H1 (cell line): Measurements from ENCODE around the gene IFITM10. TPM values are rescaled to one million over a fixed set of nuclear protein-coding genes. Genes with fewer than 3 reads are reported as not detected.

Experiments
- JUND ChIP-seq: IDR thresholded peaks from 2 replicates; pipeline ENCODE4 v1.6.1; 2011; ENCODE audit warnings: mild to moderate bottlenecking, improper control_type of control experiment, low read length
- NANOG ChIP-seq: IDR thresholded peaks from 2 replicates; pipeline ENCODE4 v1.6.1; 2011; ENCODE audit warnings: low read length, low read depth, mild to moderate bottlenecking, inconsistent platforms; ENCODE audit not compliant: insufficient read depth, poor library complexity, severe bottlenecking
- POLR2AphosphoS5 ChIP-seq: IDR thresholded peaks from 2 replicates; pipeline ENCODE4 v1.6.1; 2011; ENCODE audit warnings: low read depth, low read length
- SAP30 ChIP-seq: fragments of 300-600 bp; sonication (generic); IDR thresholded peaks from 2 replicates; pipeline ENCODE4 v1.7.1; 2012; ENCODE audit warnings: low read length, moderate library complexity, mild to moderate bottlenecking, inconsistent platforms; ENCODE audit not compliant: insufficient read depth, insufficient replicate concordance
- SP2 ChIP-seq: IDR thresholded peaks from 2 replicates; pipeline ENCODE4 v1.6.1; 2012; ENCODE audit warnings: mild to moderate bottlenecking, low read length, inconsistent platforms
- YY1 ChIP-seq: IDR thresholded peaks from 2 replicates; pipeline ENCODE4 v1.6.1; 2011; ENCODE audit warnings: low read depth, mild to moderate bottlenecking, low read length
- polyA plus RNA-seq, 7 experiments: library from polyadenylated mRNA; depleted of rRNA in 3 of 7; stranded (reverse) in 5 of 7; unstranded in 2 of 7; fragments of >200 nt in 5 of 7; fragments of 200-250 nt in 2 of 7; gene quantifications; 1 replicate in 5 of 7; 2 replicates in 1 of 7; 4 replicates in 1 of 7; pipeline versions ENCODE4 v1.2.1 to v1.2.3, GENCODE V29; 2011 to 2013; ENCODE audit warnings: missing spikeins in 2 of 7, mixed read lengths in 2 of 7
- total RNA-seq: library from RNA; stranded (reverse); fragmentation: NEBNext Ultra II Directional; extraction: Animal tissue kit (Norgen Biotek cat#: 25700); gene quantifications from 2 replicates; pipeline ENCODE4 v1.2.1, GENCODE V29; 2021
- TF ChIP-seq, protein P1 (sequence below): fragments of 300-600 bp; sonication (generic); IDR thresholded peaks from 2 replicates; pipeline ENCODE4 v1.7.1; 2012; ENCODE audit warnings: low read length, moderate library complexity, mild to moderate bottlenecking, inconsistent platforms; ENCODE audit not compliant: insufficient replicate concordance
- TF ChIP-seq, protein P2 (sequence below), 3 experiments: IDR thresholded peaks; 1 replicate in 2 of 3; 2 replicates in 1 of 3; pipeline versions ENCODE4 v1.5.1 to v1.6.1; 2011; ENCODE audit warnings: low read length in 3 of 3, mild to moderate bottlenecking in 3 of 3, inconsistent platforms in 2 of 3, low read depth in 1 of 3, moderate library complexity in 1 of 3; ENCODE audit not compliant: insufficient read depth in 1 of 3; ENCODE audit errors: control extremely low read depth in 1 of 3

Gene IFITM10
- total and polyA plus RNA-seq, 2 of the 8 experiments (the other 6 are each of a cell fraction or from before 2014, with no cell fraction given): 0.08 to 0.22 TPM

DNA sequence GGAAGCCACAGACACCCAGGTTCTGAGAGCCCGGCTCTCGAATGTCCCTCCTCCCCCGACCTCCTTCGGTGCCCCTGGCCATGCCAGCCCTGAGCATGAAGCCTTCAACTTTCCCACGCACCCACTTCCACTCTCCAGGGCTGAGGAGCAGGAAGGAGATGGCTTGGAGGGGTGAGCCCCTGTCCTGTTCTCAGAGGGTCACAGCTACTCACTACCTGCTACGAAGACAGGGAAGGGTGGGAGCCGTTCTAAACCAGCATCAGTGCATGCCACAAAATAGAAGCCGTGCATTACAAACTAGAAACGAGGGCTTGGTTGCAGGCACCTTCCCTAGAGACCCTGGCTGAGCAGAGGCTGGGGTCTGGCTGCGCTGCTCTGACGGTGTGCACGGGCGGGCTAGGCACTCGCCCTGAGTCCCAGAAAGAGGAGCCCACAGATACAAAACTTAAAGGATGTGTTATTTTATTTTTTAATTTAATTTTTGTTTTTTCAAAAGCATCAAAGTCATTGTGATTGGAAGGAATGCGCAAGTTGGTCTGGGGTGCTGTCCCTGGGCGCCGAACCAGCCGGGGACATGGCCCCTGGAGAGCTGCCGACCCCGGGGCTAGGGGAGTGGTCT, 57.6 kb downstream of the IFITM10 start (continued):
- TF ChIP-seq, protein P1, sequence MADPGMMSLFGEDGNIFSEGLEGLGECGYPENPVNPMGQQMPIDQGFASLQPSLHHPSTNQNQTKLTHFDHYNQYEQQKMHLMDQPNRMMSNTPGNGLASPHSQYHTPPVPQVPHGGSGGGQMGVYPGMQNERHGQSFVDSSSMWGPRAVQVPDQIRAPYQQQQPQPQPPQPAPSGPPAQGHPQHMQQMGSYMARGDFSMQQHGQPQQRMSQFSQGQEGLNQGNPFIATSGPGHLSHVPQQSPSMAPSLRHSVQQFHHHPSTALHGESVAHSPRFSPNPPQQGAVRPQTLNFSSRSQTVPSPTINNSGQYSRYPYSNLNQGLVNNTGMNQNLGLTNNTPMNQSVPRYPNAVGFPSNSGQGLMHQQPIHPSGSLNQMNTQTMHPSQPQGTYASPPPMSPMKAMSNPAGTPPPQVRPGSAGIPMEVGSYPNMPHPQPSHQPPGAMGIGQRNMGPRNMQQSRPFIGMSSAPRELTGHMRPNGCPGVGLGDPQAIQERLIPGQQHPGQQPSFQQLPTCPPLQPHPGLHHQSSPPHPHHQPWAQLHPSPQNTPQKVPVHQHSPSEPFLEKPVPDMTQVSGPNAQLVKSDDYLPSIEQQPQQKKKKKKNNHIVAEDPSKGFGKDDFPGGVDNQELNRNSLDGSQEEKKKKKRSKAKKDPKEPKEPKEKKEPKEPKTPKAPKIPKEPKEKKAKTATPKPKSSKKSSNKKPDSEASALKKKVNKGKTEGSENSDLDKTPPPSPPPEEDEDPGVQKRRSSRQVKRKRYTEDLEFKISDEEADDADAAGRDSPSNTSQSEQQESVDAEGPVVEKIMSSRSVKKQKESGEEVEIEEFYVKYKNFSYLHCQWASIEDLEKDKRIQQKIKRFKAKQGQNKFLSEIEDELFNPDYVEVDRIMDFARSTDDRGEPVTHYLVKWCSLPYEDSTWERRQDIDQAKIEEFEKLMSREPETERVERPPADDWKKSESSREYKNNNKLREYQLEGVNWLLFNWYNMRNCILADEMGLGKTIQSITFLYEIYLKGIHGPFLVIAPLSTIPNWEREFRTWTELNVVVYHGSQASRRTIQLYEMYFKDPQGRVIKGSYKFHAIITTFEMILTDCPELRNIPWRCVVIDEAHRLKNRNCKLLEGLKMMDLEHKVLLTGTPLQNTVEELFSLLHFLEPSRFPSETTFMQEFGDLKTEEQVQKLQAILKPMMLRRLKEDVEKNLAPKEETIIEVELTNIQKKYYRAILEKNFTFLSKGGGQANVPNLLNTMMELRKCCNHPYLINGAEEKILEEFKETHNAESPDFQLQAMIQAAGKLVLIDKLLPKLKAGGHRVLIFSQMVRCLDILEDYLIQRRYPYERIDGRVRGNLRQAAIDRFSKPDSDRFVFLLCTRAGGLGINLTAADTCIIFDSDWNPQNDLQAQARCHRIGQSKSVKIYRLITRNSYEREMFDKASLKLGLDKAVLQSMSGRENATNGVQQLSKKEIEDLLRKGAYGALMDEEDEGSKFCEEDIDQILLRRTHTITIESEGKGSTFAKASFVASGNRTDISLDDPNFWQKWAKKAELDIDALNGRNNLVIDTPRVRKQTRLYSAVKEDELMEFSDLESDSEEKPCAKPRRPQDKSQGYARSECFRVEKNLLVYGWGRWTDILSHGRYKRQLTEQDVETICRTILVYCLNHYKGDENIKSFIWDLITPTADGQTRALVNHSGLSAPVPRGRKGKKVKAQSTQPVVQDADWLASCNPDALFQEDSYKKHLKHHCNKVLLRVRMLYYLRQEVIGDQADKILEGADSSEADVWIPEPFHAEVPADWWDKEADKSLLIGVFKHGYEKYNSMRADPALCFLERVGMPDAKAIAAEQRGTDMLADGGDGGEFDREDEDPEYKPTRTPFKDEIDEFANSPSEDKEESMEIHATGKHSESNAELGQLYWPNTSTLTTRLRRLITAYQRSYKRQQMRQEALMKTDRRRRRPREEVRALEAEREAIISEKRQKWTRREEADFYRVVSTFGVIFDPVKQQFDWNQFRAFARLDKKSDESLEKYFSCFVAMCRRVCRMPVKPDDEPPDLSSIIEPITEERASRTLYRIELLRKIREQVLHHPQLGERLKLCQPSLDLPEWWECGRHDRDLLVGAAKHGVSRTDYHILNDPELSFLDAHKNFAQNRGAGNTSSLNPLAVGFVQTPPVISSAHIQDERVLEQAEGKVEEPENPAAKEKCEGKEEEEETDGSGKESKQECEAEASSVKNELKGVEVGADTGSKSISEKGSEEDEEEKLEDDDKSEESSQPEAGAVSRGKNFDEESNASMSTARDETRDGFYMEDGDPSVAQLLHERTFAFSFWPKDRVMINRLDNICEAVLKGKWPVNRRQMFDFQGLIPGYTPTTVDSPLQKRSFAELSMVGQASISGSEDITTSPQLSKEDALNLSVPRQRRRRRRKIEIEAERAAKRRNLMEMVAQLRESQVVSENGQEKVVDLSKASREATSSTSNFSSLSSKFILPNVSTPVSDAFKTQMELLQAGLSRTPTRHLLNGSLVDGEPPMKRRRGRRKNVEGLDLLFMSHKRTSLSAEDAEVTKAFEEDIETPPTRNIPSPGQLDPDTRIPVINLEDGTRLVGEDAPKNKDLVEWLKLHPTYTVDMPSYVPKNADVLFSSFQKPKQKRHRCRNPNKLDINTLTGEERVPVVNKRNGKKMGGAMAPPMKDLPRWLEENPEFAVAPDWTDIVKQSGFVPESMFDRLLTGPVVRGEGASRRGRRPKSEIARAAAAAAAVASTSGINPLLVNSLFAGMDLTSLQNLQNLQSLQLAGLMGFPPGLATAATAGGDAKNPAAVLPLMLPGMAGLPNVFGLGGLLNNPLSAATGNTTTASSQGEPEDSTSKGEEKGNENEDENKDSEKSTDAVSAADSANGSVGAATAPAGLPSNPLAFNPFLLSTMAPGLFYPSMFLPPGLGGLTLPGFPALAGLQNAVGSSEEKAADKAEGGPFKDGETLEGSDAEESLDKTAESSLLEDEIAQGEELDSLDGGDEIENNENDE: no peak
- TF ChIP-seq, protein P2, sequence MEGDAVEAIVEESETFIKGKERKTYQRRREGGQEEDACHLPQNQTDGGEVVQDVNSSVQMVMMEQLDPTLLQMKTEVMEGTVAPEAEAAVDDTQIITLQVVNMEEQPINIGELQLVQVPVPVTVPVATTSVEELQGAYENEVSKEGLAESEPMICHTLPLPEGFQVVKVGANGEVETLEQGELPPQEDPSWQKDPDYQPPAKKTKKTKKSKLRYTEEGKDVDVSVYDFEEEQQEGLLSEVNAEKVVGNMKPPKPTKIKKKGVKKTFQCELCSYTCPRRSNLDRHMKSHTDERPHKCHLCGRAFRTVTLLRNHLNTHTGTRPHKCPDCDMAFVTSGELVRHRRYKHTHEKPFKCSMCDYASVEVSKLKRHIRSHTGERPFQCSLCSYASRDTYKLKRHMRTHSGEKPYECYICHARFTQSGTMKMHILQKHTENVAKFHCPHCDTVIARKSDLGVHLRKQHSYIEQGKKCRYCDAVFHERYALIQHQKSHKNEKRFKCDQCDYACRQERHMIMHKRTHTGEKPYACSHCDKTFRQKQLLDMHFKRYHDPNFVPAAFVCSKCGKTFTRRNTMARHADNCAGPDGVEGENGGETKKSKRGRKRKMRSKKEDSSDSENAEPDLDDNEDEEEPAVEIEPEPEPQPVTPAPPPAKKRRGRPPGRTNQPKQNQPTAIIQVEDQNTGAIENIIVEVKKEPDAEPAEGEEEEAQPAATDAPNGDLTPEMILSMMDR (IDR thresholded peaks at IDR 0.05; ENCODE audit: control extremely low read depth in 1 of 3, insufficient read depth in 1 of 3, low read depth in 1 of 3, low read length in 3 of 3): no peak
- TF ChIP-seq SAP30: no peak
- no peak for TF ChIP-seq NANOG
- TF ChIP-seq SP2: no peak
- TF ChIP-seq POLR2AphosphoS5: no peak
- no peak for TF ChIP-seq JUND
- no peak for TF ChIP-seq YY1
